IPS-NIHi7 (cell line): ENCODE data around the gene PRSS16.
"Not testable (repeated sequence)": the region's sequence is repeated elsewhere in the genome, so short reads cannot be mapped to it uniquely, and the experiment has no call there.

Experiments used
- DNase-seq: peaks from one replicate; pipeline ENCODE4 v3.0.0; 2012; ENCODE audit warnings: mixed read lengths; ENCODE audit errors: extremely low spot score

The PRSS16 gene

GRCh38 chr6:27242589-27243265 is 4.8 kb upstream of the PRSS16 start:
- no peak for DNase-seq

- no peak for DNase-seq
Measured at GRCh38 chr6:27248783-27249182, 1.3 kb downstream of the PRSS16 start.

GRCh38 chr6:27250277-27251111 is 3.0 kb downstream of the PRSS16 start:
- no peak for DNase-seq

- DNase-seq = peak; percentile 93
Measured at GRCh38 chr6:27251112-27251605, 3.7 kb downstream of the PRSS16 start.

- peak; percentile 93 for DNase-seq
Measured at GRCh38 chr6:27251606-27252251, 4.2 kb downstream of the PRSS16 start.

- DNase-seq = no peak
Measured at GRCh38 chr6:27254566-27254965, 7.1 kb downstream of the PRSS16 start.

- no peak for DNase-seq
Measured at GRCh38 chr6:27255866-27256265, 8.4 kb downstream of the PRSS16 start.

GRCh38 chr6:27260369-27260768 is 12.9 kb downstream of the PRSS16 start:
- DNase-seq = peak; percentile 31

- DNase-seq = no peak
Measured at GRCh38 chr6:27260836-27261375, 13.4 kb downstream of the PRSS16 start.

GRCh38 chr6:27263886-27264285 is 16.4 kb downstream of the PRSS16 start:
- no peak for DNase-seq

GRCh38 chr6:27267003-27267402 is 19.5 kb downstream of the PRSS16 start:
- not testable (repeated sequence) for DNase-seq

- DNase-seq = no peak
Measured at GRCh38 chr6:27267857-27268434, 20.4 kb downstream of the PRSS16 start.

GRCh38 chr6:27268803-27269202 is 21.3 kb downstream of the PRSS16 start:
- no peak for DNase-seq

- no peak for DNase-seq
Measured at GRCh38 chr6:27273783-27274182, 26.3 kb downstream of the PRSS16 start.

GRCh38 chr6:27275025-27275956 is 27.8 kb downstream of the PRSS16 start:
- peak; percentile 45 for DNase-seq

GRCh38 chr6:27279513-27280063 is 32.1 kb downstream of the PRSS16 start:
- DNase-seq = peak; percentile 46

GRCh38 chr6:27280064-27280539 is 32.6 kb downstream of the PRSS16 start:
- DNase-seq = peak; percentile 49

- peak; percentile 36 for DNase-seq
Measured at GRCh38 chr6:27280540-27281000, 33.1 kb downstream of the PRSS16 start.

- DNase-seq = no peak
Measured at GRCh38 chr6:27281105-27281539, 33.6 kb downstream of the PRSS16 start.

GRCh38 chr6:27281569-27281968 is 34.1 kb downstream of the PRSS16 start:
- no peak for DNase-seq
